ENCODE data around the gene PLD5. TPM values are rescaled to one million over a fixed set of nuclear protein-coding genes. Genes with fewer than 3 reads are reported as not detected.
A peak's percentile ranks its signal among the peaks of the same experiment; 100 is the strongest.

The PLD5 gene
- total RNA-seq, 1 experiment from 2014 or later, result not detected

DNA sequence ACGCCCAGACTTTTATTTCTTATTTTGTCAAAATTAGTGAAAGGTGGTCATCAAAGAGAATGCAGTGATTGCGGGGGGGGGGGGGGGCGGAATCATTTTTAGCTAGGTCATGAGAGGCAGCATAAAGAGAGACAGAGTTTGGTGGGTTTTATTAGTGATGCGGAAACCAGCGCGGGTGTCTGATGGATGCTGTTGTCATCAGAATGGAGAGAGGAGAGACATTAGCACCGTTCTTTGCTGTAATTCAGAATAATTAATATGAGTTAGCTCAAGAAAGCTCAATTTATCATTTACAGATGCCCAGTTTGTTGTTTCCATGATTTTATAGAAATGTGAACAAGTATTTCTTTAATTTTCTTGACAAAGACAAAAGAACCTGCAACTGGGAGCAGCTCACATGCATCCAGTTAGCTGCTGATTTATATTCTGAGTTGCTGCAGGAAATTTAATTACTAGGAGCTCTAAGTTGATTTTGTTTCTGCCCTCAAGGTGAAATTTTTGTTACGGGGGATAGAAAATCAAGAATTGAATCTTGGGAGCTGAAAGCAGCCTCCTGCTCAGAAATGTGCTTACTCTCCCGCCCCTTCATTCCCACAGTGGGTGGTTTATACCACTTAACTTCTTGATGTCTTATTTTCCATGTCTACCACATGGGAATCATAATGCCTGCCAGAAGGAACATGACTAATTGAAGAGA, 392.2 kb downstream of the PLD5 start:
- no peaks in the 10 kb centered on the region for H3F3A ChIP-seq (ENCODE audit: low read length, unreplicated experiment)
- no peaks in the 10 kb centered on the region for H4K20me1 ChIP-seq (ENCODE audit: low read length)
- H3K9me2 ChIP-seq (replicated peaks; ENCODE audit: low read length), result no peaks in the 10 kb centered on the region
- intact Hi-C loops (cut with micrococcal nuclease), result no loop called here
- peaks cover 14% of the 10 kb centered on the region for H3K27me3 ChIP-seq (ENCODE audit: low read length)
- no peak overlapping the region for H3K4me3 ChIP-seq (ENCODE audit: low read length)
- H3K27ac ChIP-seq (ENCODE audit: low read length), result no peak overlapping the region
- H2AFZ ChIP-seq (ENCODE audit: low read length), result no peak overlapping the region
- ATAC-seq (no peak), DNase-seq (no peak)
- BruUV-seq (replicated peaks), result no TSS peak
- H3K36me3 ChIP-seq (ENCODE audit: low read depth, low read length), result no peaks in the 10 kb centered on the region
- no peak overlapping the region for H3K9ac ChIP-seq (ENCODE audit: low read length)
- POLR2A ChIA-PET (ENCODE audit: unreplicated experiment), result no interaction called here
- H3K4me2 ChIP-seq (ENCODE audit: low read length), result no peak overlapping the region
- H3K9me3 ChIP-seq (ENCODE audit: low read length), result no peaks in the 10 kb centered on the region
- no peaks in the 10 kb centered on the region for H3K4me1 ChIP-seq (ENCODE audit: insufficient read depth, low read length)
- CTCF ChIA-PET, result no interaction called here
- TF ChIP-seq, protein P1, sequence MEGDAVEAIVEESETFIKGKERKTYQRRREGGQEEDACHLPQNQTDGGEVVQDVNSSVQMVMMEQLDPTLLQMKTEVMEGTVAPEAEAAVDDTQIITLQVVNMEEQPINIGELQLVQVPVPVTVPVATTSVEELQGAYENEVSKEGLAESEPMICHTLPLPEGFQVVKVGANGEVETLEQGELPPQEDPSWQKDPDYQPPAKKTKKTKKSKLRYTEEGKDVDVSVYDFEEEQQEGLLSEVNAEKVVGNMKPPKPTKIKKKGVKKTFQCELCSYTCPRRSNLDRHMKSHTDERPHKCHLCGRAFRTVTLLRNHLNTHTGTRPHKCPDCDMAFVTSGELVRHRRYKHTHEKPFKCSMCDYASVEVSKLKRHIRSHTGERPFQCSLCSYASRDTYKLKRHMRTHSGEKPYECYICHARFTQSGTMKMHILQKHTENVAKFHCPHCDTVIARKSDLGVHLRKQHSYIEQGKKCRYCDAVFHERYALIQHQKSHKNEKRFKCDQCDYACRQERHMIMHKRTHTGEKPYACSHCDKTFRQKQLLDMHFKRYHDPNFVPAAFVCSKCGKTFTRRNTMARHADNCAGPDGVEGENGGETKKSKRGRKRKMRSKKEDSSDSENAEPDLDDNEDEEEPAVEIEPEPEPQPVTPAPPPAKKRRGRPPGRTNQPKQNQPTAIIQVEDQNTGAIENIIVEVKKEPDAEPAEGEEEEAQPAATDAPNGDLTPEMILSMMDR (conservative IDR thresholded peaks at IDR 0.05; ENCODE audit: low read depth, low read length), result no peak
- TF ChIP-seq EZH2phosphoT487 (IDR thresholded peaks at IDR 0.05; ENCODE audit: borderline replicate concordance, low read length) (no peak), EZH2 (IDR thresholded peaks at IDR 0.05; ENCODE audit: low read length, unreplicated experiment) (no peak)
- H3K79me2 ChIP-seq (ENCODE audit: low read length), result no peaks in the 10 kb centered on the region

DNA sequence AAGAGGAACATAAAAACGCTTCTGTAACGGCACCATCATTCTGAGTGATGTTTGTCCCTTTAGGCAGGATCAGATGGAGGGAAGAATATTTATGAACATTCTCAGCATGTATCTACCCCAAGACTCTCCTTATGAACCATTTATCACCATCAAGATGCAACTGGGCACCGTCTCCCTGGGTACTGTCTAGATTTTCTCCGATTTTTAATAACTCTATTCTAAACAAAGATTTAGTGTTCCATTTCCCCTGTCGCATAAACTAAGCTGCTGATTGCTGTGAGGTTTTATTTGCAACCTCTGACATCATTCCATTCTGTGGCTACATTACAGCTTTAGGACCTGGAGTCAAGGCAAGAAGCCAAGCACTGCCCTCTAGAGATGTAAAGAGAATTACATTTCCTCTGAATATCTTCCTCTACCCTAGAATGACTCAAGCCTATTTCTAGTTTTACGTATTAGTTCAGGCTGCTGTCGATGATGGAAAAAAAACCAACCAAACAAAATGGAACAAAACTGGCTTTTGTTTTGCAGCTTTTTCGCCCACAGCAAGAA, 395.5 kb downstream of the PLD5 start:
- no peak overlapping the region for H3K4me2 ChIP-seq (ENCODE audit: low read length)
- no peaks in the 10 kb centered on the region for H4K20me1 ChIP-seq (ENCODE audit: low read length)
- H3F3A ChIP-seq (ENCODE audit: low read length, unreplicated experiment), result no peaks in the 10 kb centered on the region
- TF ChIP-seq EZH2phosphoT487 (IDR thresholded peaks at IDR 0.05; ENCODE audit: borderline replicate concordance, low read length) (no peak), EZH2 (IDR thresholded peaks at IDR 0.05; ENCODE audit: low read length, unreplicated experiment) (no peak)
- TF ChIP-seq, protein P1 (conservative IDR thresholded peaks at IDR 0.05; ENCODE audit: low read depth, low read length), result peak; percentile 86
- intact Hi-C loops (cut with micrococcal nuclease), result no loop called here
- H3K27ac ChIP-seq (ENCODE audit: low read length), result no peak overlapping the region
- no peaks in the 10 kb centered on the region for H3K36me3 ChIP-seq (ENCODE audit: low read depth, low read length)
- ATAC-seq (peak; percentile 84), DNase-seq (peak; percentile 83)
- H2AFZ ChIP-seq (ENCODE audit: low read length), result no peak overlapping the region
- H3K79me2 ChIP-seq (ENCODE audit: low read length), result no peaks in the 10 kb centered on the region
- H3K9me3 ChIP-seq (ENCODE audit: low read length), result no peaks in the 10 kb centered on the region
- ChIA-PET CTCF (interaction anchor here (0.9 kb wide), 1 partner anchor 29 kb away, joined by 4 read pairs; no protein-coding TSS in a partner anchor), POLR2A (ENCODE audit: unreplicated experiment) (no interaction called here)
- no peak overlapping the region for H3K9ac ChIP-seq (ENCODE audit: low read length)
- H3K27me3 ChIP-seq (ENCODE audit: low read length), result peaks cover 7% of the 10 kb centered on the region; the same call in 1 of the 2 replicates
- H3K9me2 ChIP-seq (replicated peaks; ENCODE audit: low read length), result no peaks in the 10 kb centered on the region
- no peak overlapping the region for H3K4me3 ChIP-seq (ENCODE audit: low read length)
- no peaks in the 10 kb centered on the region for H3K4me1 ChIP-seq (ENCODE audit: insufficient read depth, low read length)
- no TSS peak for BruUV-seq (replicated peaks)

DNA sequence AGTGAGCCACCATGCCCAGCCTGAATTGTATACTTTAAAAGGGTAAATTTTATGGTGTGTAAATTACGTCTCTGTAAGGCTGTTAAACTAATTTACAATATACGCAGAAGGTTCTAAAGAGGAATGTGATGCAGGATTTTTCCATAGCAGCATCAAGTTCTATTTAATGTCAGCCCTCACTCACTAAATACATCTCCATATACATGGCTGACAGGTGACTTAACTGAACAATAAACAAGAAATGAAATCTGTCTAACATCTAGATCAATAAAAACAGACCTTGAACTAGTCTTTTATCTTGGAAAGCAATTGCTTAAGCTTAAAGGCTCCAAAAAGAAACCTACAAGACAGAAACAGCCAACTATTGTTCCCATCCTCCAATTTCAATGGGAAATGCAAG, 404.1 kb downstream of the PLD5 start:
- ChIA-PET POLR2A (ENCODE audit: unreplicated experiment) (no interaction called here), CTCF (no interaction called here)
- no peak overlapping the region for H3K27ac ChIP-seq (ENCODE audit: low read length)
- H3K9ac ChIP-seq (ENCODE audit: low read length), result no peak overlapping the region
- H3K79me2 ChIP-seq (ENCODE audit: low read length), result no peaks in the 10 kb centered on the region
- no peak overlapping the region for H2AFZ ChIP-seq (ENCODE audit: low read length)
- H3K9me2 ChIP-seq (replicated peaks; ENCODE audit: low read length), result no peaks in the 10 kb centered on the region
- H3K27me3 ChIP-seq (ENCODE audit: low read length), result peaks cover 45% of the 10 kb centered on the region
- H3K4me3 ChIP-seq (ENCODE audit: low read length), result no peak overlapping the region
- DNase-seq (no peak), ATAC-seq (no peak)
- no TSS peak for BruUV-seq (replicated peaks)
- no peaks in the 10 kb centered on the region for H3K4me1 ChIP-seq (ENCODE audit: insufficient read depth, low read length)
- no peaks in the 10 kb centered on the region for H4K20me1 ChIP-seq (ENCODE audit: low read length)
- intact Hi-C loops (cut with micrococcal nuclease), result no loop called here
- H3F3A ChIP-seq (ENCODE audit: low read length, unreplicated experiment), result no peaks in the 10 kb centered on the region
- TF ChIP-seq EZH2 (IDR thresholded peaks at IDR 0.05; ENCODE audit: low read length, unreplicated experiment), result no peak
- TF ChIP-seq, protein P1 (conservative IDR thresholded peaks at IDR 0.05; ENCODE audit: low read depth, low read length), result no peak
- TF ChIP-seq EZH2phosphoT487 (IDR thresholded peaks at IDR 0.05; ENCODE audit: borderline replicate concordance, low read length), result no peak
- H3K9me3 ChIP-seq (ENCODE audit: low read length), result no peaks in the 10 kb centered on the region
- no peaks in the 10 kb centered on the region for H3K36me3 ChIP-seq (ENCODE audit: low read depth, low read length)
- no peak overlapping the region for H3K4me2 ChIP-seq (ENCODE audit: low read length)

All from PC-3 (cell line).